Stimulated activated CD4-positive, alpha-beta T cell treated with anti-CD3 and anti-CD28 coated beads, Interleukin-1b, Interleukin-23, amount 100 ng/mL, for 4 hours (primary cell): ENCODE data around the gene ACD.

Source experiments
- DNase-seq, 2 donors: peaks; one replicate each; pipeline ENCODE4 v3.0.0-alpha.2; 2020; ENCODE audit warnings: low read depth in 2 of 2

ACD gene

DNA sequence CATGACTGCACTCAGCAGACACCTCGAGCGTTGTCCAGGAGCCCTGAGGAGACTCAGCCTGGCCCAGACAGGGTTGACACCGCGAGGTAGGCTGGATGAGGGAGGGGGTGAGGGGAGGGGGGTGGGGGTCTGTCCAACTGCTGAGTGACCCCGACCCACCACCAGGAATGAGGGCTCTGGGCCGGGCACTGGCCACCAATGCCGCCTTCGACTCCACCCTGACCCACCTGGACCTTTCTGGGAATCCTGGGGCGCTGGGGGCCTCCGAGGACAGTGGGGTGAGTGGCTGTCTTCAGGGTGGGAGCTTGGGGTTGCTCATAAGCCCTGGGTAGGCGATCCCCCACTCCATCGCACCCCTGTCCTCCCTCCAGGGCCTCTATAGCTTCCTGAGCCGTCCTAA, 12.4 kb downstream of the ACD start:
- no peak for DNase-seq

DNA sequence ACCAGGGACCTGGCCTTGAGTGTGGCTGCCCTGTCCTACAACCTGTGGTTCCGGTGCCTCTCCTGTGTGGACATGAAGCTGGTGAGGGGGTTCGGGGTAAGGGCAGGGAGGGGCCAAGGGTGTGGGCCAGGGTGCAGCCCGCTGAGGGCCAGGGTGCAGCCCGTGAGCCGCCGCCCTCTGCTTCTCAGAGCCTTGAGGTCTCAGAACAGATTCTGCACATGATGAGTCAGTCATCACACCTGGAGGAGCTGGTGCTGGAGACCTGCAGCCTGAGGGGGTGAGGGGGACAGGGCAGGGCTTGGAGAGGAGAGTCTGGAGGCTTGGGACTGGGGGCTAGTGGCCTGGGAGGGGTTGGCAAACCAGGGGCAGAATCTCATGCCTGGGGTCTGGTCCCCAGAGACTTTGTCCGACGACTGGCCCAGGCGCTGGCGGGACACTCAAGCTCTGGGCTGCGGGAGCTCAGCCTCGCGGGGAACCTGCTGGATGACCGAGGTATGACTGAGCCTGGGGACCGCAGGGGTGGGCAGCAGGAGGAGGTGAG, 12.9 kb downstream of the ACD start:
- no peak for DNase-seq

DNA sequence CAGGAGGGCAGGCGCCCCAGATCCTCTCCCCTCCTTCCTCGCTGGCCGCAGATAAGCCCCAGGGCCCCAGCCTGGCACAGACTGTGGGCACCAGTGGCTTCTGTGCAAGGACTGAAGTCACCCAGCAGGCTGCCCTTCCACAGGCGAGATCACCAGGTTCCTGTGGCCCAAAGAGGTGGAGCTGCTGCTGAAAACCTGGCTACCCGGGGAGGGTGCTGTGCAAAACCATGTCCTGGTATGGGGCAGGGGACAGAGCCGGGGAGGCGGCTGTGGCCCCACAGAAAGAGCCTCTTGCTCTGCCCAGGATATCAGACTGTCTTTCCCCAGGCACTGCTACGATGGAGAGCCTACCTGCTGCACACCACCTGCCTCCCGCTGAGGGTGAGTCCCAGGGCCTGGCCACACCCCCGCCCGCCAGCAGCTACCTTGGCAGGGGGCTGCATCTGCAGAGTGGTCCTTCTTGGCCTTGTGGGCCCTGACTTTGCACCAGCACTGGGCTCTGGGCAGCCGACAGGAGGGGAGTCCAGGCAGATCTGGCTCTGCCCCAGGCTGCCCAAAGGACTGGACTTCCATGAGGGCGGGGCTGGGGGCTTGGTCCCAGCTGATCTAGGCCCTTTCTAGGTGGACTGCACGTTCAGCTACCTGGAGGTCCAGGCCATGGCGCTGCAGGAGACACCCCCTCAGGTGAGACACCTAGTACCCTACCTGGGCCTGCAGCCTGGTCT, 14.5 kb downstream of the ACD start:
- DNase-seq = no peak

DNA sequence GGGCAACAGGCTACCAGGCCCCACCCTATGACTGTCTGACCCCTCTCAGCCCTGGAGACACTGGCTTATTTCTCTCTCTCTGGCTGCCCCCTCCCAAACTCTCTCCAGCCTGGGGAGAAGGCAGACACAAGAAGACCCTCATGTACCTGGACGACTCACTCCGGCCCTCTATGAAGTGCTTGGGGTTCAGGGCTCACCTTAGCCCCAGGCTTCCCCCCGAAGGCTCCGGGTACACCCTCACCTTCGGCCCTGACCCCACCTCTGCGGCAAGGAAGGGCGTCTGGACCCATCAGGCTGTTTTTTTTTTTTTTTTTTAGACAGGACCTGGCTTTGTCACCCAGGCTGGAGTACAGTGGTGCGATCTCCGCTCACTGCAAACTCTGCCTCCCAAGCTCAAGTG, 16.0 kb downstream of the ACD start:
- no peak for DNase-seq

DNA sequence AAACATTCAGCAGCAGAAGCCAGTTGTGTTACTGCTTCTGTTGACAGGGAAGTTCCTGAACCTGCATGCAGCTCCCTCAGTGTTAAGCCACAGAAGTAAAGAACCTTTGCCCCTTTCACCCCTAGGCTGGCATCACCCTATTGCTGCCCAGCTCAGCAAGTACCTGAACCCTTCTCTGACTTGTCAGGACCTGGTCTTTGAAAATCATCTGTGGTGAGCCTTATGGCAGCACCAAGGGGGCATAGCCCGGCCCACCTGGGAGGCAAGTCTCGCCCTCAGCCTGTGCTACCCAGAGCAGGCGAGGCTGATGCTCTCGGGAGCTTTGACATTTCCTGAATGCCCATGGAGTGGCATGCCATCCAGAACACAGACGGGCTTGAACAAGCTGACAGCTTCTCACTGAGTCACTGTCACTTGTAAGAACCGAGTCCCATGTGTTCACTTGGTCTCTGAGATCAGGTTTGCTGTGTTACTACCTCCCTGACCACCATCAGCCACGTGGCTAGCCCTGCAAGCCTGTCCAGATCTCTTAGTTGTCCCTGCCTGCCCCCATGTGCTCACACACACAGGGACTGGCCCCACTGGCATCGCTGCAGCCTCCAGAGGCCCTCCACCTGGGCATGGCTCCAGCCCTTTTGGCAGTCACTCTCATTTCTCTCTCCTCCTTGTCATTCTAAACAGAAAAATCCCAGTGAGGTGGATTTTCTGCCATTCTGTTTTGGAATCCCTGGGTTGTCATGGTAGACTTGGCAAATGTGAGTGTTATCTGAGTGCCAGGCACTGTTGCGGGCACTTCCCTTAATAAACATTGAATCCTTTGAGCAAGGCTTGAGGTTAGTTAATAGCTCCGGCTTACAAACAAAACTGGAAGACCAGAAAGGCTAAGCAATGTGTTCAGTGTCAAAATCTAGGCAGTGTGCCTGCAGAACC, 18.0 kb downstream of the ACD start:
- DNase-seq = no peak

DNA sequence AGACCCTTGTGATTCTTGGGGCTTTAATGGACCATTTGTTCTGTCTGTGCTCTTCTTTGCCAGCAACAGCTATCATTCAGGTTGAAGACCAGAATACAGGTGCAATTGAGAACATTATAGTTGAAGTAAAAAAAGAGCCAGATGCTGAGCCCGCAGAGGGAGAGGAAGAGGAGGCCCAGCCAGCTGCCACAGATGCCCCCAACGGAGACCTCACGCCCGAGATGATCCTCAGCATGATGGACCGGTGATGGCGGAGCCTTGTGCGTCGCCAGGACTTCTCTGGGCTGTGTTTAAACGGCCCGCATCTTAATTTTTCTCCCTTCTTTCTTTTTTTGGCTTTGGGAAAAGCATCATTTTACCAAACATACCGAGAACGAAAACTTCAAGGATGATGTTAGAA, 22.4 kb downstream of the ACD start:
- DNase-seq = no peak

DNA sequence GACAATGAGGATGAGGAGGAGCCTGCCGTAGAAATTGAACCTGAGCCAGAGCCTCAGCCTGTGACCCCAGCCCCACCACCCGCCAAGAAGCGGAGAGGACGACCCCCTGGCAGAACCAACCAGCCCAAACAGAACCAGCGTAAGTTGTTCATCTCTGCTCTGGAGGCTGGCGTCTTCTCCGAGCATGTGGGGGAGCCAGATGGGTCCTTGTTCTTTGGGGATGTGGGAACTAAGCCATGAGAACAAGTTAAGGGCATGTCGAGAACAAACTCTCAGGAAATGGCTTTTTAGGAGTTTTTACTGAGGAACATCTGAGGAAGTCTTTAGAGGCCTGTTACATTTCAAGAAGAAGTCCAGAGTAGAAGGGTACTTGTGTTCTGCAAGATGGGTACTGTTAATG, 23.3 kb downstream of the ACD start:
- DNase-seq = no peak

DNA sequence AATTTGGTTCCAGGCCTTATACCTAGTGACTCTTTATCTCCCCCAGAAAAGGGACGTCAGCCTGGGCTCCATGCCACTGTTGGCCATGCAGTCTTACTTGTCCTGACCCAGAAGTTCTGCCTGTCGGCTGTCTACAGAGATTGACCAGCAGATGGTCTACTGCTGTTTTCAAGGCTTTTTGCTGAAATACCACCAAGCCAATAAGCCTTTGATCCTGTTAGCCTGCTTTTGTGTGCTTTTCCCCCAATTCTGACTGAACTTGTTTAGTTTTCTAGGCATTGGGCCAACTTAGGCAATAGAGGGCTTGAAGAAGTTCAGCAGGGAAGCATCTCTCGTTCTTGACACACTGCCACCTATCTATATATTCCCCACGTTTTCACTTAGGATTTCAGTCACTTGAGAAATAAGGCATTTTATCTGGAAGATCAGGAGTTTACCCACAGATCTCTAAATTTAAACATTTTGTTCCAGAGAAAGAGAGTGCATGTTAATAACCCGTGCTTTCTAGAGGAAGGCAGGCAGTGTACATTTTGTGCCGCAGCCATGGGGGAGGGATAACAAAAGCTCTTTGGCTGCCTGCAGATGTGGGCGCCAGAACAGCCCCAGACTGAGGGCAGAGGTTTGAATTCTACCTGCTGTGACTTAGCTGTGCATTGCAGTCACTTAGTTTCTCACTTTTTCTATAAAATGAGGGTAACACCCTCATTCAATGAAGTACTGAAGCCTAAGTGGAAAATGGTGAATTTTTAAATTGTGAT, 27.5 kb downstream of the ACD start:
- DNase-seq = no peak

DNA sequence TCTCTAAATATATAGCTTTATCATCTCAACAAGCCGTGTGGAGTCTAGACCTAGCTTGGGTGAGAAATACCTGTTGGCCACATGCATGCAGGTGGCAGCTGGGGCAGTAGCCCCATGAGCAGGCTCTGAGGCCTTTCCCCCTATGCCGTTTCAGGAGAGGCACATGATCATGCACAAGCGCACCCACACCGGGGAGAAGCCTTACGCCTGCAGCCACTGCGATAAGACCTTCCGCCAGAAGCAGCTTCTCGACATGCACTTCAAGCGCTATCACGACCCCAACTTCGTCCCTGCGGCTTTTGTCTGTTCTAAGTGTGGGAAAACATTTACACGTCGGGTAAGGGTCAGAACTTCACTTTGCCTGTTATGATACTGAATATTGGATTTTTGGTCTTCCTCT, 31.8 kb downstream of the ACD start:
- DNase-seq = no peak

DNA sequence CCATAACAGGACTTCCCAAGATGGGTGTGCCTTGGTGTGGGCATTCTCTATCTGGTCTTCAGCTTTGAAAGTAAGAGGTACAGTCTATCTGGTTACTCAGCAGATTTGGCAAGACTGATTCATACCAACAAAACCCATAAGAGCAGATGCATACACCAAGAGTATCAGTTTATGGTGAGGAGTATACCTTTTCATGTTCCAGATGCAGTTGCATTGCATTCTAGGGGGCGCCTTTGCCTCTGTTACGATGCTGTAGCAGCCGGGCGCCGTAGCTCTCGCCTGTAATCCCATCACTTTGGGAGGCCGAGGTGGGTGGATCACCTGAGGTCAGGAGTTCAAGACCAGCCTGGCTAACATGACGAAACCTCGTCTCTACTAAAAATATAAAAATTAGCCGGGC, 46.3 kb downstream of the ACD start:
- no peak for DNase-seq

DNA sequence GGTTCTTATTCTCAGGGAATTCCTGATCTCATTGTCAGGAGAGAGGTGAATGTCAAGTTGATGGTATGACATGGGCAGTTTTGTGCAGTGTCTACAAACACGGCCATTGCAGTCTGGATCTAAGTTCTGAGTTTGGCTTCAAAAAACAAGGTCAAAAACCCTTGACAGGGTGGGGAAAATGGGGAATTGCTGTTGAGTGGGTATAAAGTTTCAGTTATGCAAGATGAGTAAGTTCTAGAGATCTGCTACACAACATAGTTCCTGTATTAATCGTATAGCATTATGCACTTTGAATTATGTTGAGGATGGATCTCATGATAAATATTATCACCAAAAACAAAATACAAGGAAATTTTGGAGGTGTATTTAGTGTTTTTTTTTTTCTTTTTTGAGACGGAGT, 51.7 kb downstream of the ACD start:
- no peak for DNase-seq
